ENCODE data around the gene ASTN2.
"Not testable (repeated sequence)": the region's sequence is repeated elsewhere in the genome, so short reads cannot be mapped to it uniquely, and the experiment has no call there.

Gene ASTN2

GRCh38 chr9:116942593-116943061 is 472.2 kb downstream of the ASTN2 start:
- no peak for DNase-seq

DNA sequence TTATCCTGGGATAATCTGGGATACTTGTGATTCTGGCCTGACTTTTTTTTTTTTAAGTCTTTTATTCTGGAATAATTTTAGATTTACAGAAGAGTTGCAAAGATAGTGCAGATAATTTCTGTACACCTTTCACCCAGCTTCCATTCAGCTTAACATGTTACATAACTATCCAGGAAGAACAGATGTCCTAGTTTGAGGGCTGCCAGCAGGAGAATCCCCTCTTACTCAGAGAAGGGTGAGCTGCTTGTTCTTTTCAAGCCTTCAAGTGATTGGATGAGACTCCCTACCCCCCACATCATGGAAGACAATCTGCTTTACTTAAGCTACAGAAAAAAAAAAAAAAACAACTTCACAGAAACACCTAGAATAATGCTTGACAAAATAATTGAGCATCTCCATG is 473.6 kb downstream of the ASTN2 start:
- no peak for DNase-seq

GRCh38 chr9:116940614-116941215 is 474.1 kb downstream of the ASTN2 start:
- no peak for DNase-seq

- no peak for DNase-seq
These were observed 475.2 kb downstream of the ASTN2 start for GRCh38 chr9:116939614-116940013.

DNA sequence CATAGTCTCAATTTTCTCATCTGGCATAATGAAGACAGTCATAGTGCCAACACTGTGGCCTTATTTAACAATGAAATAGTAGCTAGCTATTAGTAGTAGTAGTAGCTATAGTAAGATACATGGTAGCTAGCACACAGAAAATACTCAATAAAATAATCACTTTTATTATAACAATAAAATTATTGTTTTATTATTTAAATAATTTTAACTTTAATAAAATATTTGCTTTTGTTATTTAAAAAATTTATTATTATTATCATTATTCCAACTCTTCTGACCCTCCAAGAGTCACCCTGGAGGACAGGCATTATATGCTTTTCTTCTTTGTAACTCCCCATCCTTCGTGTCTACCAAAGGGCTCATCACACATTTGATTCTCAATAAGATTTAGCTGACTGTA is 475.7 kb downstream of the ASTN2 start:
- DNase-seq = no peak

GRCh38 chr9:116937361-116937760 is 477.5 kb downstream of the ASTN2 start:
- no peak for DNase-seq

GRCh38 chr9:116935149-116935897 is 479.5 kb downstream of the ASTN2 start:
- DNase-seq = no peak

DNA sequence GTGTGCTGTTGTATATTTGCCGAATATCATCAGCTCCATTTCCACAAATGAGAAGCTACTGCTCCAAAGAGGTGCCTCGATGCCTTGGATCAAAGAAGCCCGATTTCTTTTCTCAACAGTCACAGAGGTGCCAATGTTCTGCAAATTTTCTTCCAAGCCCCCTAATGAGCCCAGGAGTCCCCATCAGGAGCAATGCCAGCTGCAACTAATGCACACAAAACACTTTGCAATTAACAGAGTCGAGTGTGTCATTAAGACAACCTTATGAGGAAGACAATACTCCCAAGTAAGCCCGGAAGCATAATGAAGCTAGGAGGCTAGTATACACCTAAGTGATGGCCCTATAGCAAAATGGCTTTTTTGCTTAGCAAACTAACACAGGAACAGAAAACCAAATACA is 480.7 kb downstream of the ASTN2 start:
- DNase-seq = no peak

- DNase-seq = no peak
These were observed 481.6 kb downstream of the ASTN2 start for GRCh38 chr9:116933251-116933650.

- no peak for DNase-seq
These were observed 485.2 kb downstream of the ASTN2 start for GRCh38 chr9:116929621-116930020.

GRCh38 chr9:116928884-116929283 is 486.0 kb downstream of the ASTN2 start:
- DNase-seq = no peak

DNA sequence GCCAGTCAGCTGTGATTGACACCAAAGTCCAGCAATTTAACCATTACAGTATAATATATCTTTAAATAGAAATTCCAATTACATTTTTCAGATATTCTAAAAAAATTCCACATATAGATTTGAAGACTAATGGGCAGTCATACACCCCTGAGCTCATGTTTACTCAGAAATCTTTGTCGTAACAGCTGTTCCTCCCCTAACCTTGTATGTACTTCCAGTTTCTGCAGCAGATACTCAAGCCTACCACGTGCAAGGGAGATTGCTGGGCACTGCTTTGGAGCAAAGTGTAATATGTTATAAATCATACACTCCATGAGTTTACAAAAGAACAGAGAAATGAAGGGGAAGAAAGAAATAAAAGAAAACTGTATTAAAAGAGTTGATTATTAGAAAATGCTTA is 486.6 kb downstream of the ASTN2 start:
- no peak for DNase-seq

- DNase-seq = no peak
These were observed 487.1 kb downstream of the ASTN2 start for GRCh38 chr9:116927726-116928125.

- no peak for DNase-seq
These were observed 489.7 kb downstream of the ASTN2 start for GRCh38 chr9:116925121-116925520.

GRCh38 chr9:116924462-116925110 is 490.3 kb downstream of the ASTN2 start:
- no peak for DNase-seq

GRCh38 chr9:116917895-116918508 is 496.9 kb downstream of the ASTN2 start:
- DNase-seq = not testable (repeated sequence)

- DNase-seq = no peak
These were observed 501.3 kb downstream of the ASTN2 start for GRCh38 chr9:116913536-116913935.

DNA sequence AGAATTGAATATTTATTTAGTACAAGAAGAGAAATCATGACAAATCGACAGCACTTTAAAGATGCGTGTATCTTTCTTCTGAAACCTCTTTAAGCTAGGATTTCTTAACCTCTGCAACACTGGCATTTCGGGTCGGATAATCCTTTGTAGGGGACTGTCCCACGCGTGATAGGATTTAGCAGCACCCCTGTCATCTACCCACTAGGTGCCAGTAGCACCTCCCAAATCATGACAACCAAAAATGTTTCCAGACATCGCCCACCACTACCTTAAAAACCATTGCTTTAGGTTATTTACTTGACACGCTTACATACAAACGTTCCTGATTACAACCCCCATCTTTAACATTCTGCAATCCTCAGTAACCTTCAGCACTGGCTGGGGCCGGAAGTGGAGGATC is 504.7 kb downstream of the ASTN2 start:
- DNase-seq = no peak

DNA sequence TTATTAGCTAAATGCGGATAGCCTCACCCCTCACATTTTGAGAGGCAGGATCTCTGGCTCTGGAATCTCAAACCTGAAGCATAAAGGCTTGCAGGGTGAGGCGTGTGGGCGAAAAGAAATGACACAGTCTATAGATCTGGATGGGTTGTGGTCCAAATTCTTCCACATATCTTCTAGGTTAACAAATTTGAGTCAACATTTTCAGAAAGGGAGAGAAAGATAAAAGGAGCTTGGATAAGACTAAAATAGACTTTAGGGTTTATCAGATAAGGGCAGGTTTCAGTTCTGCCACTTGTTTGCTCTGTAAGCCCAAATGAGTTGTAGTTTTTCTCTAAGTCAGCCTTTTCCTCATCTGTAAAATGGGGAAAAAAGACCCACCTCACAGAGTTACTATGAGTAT is 506.9 kb downstream of the ASTN2 start:
- no peak for DNase-seq

DNA sequence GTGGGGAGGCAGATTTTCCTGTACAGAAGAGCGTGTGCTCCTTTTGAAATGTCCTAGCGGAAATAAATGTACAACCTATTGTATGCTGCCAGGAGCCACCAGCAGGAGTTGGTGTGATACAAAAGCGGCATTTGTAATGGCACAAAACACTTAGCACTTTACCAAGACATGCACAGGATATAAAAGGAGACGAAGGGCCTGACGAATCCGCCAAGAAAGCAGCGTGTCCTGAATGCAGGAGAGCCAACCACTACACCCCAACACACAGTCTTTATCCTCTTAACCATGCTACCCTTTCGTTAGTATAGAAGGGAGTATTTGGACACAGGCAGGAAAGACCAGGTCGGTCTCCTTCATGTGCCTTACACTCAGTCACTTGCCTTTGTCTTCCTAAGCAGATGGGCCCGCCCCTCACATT is 509.7 kb downstream of the ASTN2 start:
- no peak for DNase-seq

DNA sequence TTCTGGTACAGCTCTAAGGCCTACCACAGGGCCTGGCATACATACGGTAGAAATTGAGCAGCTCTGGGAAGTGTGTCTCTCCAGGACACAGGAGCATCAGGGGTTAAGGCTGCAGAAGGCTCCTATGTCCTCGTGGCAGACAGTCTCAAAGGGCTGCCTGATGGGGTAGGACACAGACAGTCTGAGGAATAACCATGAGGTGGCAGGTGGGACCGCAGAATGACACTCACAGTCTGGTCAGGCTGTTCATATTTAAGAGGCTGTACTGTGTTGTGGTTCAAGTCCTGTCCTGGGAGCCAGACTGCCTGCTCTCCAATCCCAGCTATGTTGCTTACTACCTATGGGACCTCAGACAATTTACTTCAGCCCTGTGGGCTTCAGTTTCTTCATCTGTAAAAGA is 510.7 kb downstream of the ASTN2 start:
- DNase-seq = no peak

DNA sequence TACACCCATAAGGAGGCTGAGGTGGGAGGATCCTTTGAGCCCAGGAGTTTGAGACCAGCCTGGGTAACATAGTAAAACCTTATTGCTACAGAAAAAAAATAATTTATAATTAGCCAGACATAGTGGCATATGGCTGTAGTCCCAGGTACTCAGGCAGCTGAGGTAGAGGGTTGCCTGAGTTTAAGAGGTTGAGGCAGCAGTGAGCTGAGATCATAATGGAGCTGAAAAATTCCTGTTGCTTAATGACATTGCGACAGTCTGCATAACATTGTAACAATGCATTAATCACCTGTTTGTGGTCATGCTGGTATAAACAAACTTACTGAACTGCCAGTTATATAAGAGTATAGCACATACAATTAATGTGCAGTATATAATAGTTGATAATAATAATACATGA is 513.6 kb downstream of the ASTN2 start:
- DNase-seq = no peak

GRCh38 chr9:116900543-116900942 is 514.3 kb downstream of the ASTN2 start:
- no peak for DNase-seq

DNA sequence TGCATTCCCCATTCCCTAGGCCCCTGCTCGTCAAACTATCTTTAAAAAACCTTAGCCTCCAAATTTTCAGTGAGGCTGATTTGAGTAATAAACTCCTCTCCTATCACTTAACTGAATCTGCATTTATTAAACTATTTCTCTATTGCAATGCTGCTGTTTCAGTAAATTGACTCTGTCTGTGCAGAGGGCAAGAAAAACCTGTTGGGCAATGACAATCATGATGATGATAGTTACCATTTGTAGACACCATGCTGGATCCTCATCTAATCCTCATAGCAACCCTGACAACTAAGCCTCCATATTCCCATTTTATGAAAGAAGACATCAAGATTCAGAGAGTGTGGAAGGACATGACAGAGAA is 514.9 kb downstream of the ASTN2 start:
- DNase-seq = no peak
